Mammary epithelial cell (primary cell): Measurements from ENCODE around the gene PNPLA5.
A peak's percentile ranks its signal among the peaks of the same experiment; 100 is the strongest.

ENCODE experiments used
- EZH2 ChIP-seq: IDR thresholded peaks from 2 replicates; pipeline ENCODE4 v1.6.1; 2012; ENCODE audit warnings: low read length, inconsistent platforms, borderline replicate concordance
- TF ChIP-seq, protein P1 (sequence below), 2 donors: IDR thresholded peaks in 1 of 2; conservative IDR thresholded peaks in 1 of 2; 2 replicates each; pipeline ENCODE4 v1.5.1; 2011 to 2012; ENCODE audit warnings: inconsistent platforms in 2 of 2, low read length in 2 of 2, mild to moderate bottlenecking in 2 of 2, control low read depth in 1 of 2, low read depth in 1 of 2; ENCODE audit not compliant: insufficient read depth in 1 of 2; ENCODE audit errors: extremely low read depth in 1 of 2

DNA sequence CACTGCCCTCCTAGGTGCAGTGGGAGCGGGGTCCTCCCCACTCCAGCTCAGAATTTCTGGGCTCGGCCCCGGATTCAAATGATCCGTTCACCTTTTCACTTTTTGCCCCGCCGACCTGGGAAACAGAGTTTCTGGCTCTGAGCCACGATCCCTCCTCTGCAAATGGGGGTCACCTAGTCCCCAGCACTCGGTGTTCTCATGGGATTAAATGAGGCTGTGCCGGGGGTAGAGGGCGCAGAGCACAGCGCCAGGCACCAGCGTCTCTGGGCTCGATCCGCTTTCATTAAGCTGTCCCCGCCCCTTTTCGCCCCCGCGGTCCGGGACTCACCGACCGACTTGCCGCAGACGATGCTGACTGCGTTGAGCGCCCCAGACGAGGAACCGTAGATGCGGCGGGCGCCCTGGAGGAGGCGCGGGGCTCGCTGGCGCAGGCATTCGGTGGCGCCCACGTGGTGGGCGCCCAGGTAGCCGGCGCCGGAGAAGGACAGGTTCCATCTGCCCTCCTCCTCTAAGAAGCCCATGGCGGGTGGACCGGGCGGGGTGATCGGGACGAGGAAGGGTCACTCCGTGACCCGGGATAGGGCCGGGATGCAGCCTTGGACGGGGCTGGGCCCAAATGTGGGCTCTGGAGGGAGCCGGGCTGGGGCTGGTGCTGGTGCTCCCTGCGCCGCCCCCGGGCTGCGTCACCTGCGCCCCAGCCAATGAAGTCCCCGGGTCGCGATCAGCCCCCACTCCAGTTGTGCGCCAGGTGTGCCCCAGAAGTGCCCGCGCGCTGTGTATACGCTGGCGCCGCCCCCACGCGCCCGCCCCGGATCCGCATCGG is at the start of gene PNPLA5:
- TF ChIP-seq, protein P1, sequence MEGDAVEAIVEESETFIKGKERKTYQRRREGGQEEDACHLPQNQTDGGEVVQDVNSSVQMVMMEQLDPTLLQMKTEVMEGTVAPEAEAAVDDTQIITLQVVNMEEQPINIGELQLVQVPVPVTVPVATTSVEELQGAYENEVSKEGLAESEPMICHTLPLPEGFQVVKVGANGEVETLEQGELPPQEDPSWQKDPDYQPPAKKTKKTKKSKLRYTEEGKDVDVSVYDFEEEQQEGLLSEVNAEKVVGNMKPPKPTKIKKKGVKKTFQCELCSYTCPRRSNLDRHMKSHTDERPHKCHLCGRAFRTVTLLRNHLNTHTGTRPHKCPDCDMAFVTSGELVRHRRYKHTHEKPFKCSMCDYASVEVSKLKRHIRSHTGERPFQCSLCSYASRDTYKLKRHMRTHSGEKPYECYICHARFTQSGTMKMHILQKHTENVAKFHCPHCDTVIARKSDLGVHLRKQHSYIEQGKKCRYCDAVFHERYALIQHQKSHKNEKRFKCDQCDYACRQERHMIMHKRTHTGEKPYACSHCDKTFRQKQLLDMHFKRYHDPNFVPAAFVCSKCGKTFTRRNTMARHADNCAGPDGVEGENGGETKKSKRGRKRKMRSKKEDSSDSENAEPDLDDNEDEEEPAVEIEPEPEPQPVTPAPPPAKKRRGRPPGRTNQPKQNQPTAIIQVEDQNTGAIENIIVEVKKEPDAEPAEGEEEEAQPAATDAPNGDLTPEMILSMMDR (conservative IDR thresholded peaks at IDR 0.05 in 1 of 2, IDR thresholded peaks at IDR 0.05 in 1 of 2; ENCODE audit: extremely low read depth in 1 of 2, insufficient read depth in 1 of 2, low read depth in 1 of 2, low read length in 2 of 2) = no peak
- TF ChIP-seq EZH2 = peak; percentile 60
